A549 (cell line): ENCODE measurements around the gene CTR9. TPM values are rescaled to one million over a fixed set of nuclear protein-coding genes. Genes with fewer than 3 reads are reported as not detected.

Experiments
- ATAC-seq, 2 experiments: fragments of 200-7000 bp in 1 of 2; fragments of >200 bp in 1 of 2; cut with Nextera tagmentation in 1 of 2; cut with Tn5 transposase in 1 of 2; 3 replicates each; pipeline versions ENCODE4 v1.8.0 to v1.9.1; 2018 to 2020; ENCODE audit warnings: mild to moderate bottlenecking in 1 of 2, moderate library complexity in 1 of 2
- CTCF ChIA-PET: fragments of 300-600 bp; sonication (Branson Sonifier 250); formaldehyde crosslinking; extraction: SDS; loops from one replicate; lab custom pipeline; 2021; ENCODE audit warnings: antibody characterized with exemption, inconsistent platforms; lab: Yijun Ruan, JAX
- POLR2A ChIA-PET: fragments of 350-600 bp; formaldehyde crosslinking; extraction: SDS; loops from one replicate; lab custom pipeline; 2021; ENCODE audit warnings: antibody characterized with exemption, inconsistent platforms; lab: Yijun Ruan, JAX
- DNase-seq, 2 experiments: peaks; one replicate each; pipeline versions ENCODE4 v3.0.0 to v3.0.0-alpha.2; 2011 to 2016; ENCODE audit warnings: low read depth in 1 of 2, low spot score in 1 of 2
- FAIRE-seq: peaks from 2 replicates; lab custom pipeline; 2011; peaks lifted over from hg19 to GRCh38; lab: Jason Lieb, UNC
- H3K27ac ChIP-seq, 2 experiments: fragments of >200 bp; sonication (Bioruptor Twin); formaldehyde crosslinking; 3 replicates each; pipeline ENCODE4 v1.5.1; 2016 to 2017
- H3K4me1 ChIP-seq: fragments of >200 bp; sonication (Bioruptor Twin); formaldehyde crosslinking; 3 replicates; pipeline ENCODE4 v1.6.1; 2016
- H3K4me2 ChIP-seq: fragments of >200 bp; sonication (Bioruptor Twin); formaldehyde crosslinking; 3 replicates; pipeline ENCODE4 v1.6.1; 2016
- H3K4me3 ChIP-seq: fragments of >200 bp; sonication (Bioruptor Twin); formaldehyde crosslinking; 3 replicates; pipeline ENCODE4 v1.5.1; 2016
- H3K9me3 ChIP-seq: fragments of >200 bp; sonication (Bioruptor Twin); formaldehyde crosslinking; 3 replicates; pipeline ENCODE4 v1.6.1; 2016
- CBX2 ChIP-seq: fragments of 200-600 bp; sonication (generic); IDR thresholded peaks from 2 replicates; pipeline ENCODE4 v1.6.1; 2016; ENCODE audit warnings: low read depth, mild to moderate bottlenecking, borderline replicate concordance
- CBX8 ChIP-seq: fragments of 200-600 bp; sonication (generic); IDR thresholded peaks from 2 replicates; pipeline ENCODE4 v1.6.1; 2016
- CHD4 ChIP-seq: fragments of 200-600 bp; sonication (generic); IDR thresholded peaks from 2 replicates; pipeline ENCODE4 v1.6.1; 2016; ENCODE audit warnings: antibody characterized with exemption, mild to moderate bottlenecking, borderline replicate concordance
- E2F6 ChIP-seq: IDR thresholded peaks from 2 replicates; pipeline ENCODE4 v1.6.1; 2012; ENCODE audit warnings: low read depth, borderline replicate concordance
- EHF ChIP-seq: fragments of 250-450 bp; sonication (Bioruptor Pico); IDR thresholded peaks from 2 replicates; pipeline ENCODE4 v1.5.0; 2020; ENCODE audit warnings: mild to moderate bottlenecking
- EP300 ChIP-seq, 2 experiments: fragments of >200 bp; sonication (Bioruptor Twin); formaldehyde crosslinking; IDR thresholded peaks; 2 replicates in 1 of 2; 3 replicates in 1 of 2; pipeline ENCODE4 v1.6.1; 2016 to 2017
- FOSB ChIP-seq: fragments of 250-450 bp; sonication (Bioruptor Pico); IDR thresholded peaks from 2 replicates; pipeline ENCODE4 v1.5.0; 2020; ENCODE audit warnings: mild to moderate bottlenecking, moderate library complexity
- GATA3 ChIP-seq: IDR thresholded peaks from 2 replicates; pipeline ENCODE4 v1.6.1; 2012; ENCODE audit warnings: borderline replicate concordance
- HMGXB4 ChIP-seq: fragments of 250-450 bp; sonication (Bioruptor Pico); IDR thresholded peaks from 2 replicates; pipeline ENCODE4 v1.5.0; 2021; ENCODE audit warnings: mild to moderate bottlenecking, moderate library complexity, borderline replicate concordance
- HOXA7 ChIP-seq: fragments of 250-450 bp; sonication (Bioruptor Pico); IDR thresholded peaks from 2 replicates; pipeline ENCODE4 v1.5.0; 2020; ENCODE audit warnings: mild to moderate bottlenecking, moderate library complexity
- HOXB13 ChIP-seq: fragments of 250-450 bp; sonication (Bioruptor Pico); IDR thresholded peaks from 2 replicates; pipeline ENCODE4 v1.5.0; 2020; ENCODE audit warnings: low read depth, mild to moderate bottlenecking, moderate library complexity
- HOXB5 ChIP-seq: fragments of 250-450 bp; sonication (Bioruptor Pico); IDR thresholded peaks from 2 replicates; pipeline ENCODE4 v1.5.0; 2020; ENCODE audit warnings: mild to moderate bottlenecking, moderate library complexity
- JUN ChIP-seq, 2 experiments: fragments of >200 bp; sonication (Bioruptor Twin); formaldehyde crosslinking; IDR thresholded peaks; 2 replicates in 1 of 2; 3 replicates in 1 of 2; pipeline ENCODE4 v1.6.1; 2016 to 2017
- MAFK ChIP-seq: fragments of 450-650 bp; IDR thresholded peaks from 2 replicates; pipeline ENCODE4 v1.6.1; 2014; ENCODE audit not compliant: partially characterized antibody
- NFE2L2 ChIP-seq: fragments of 150-350 bp; conservative IDR thresholded peaks from 2 replicates; pipeline ENCODE4 v1.6.1; 2014; ENCODE audit warnings: low read length
- PBX3 ChIP-seq: IDR thresholded peaks from 2 replicates; pipeline ENCODE4 v1.6.1; 2012
- PHF8 ChIP-seq: fragments of 200-600 bp; sonication (generic); IDR thresholded peaks from 2 replicates; pipeline ENCODE4 v1.6.1; 2016; ENCODE audit warnings: low read depth, mild to moderate bottlenecking, antibody characterized with exemption, moderate library complexity, borderline replicate concordance
- POLR2A ChIP-seq: IDR thresholded peaks from 2 replicates; pipeline ENCODE4 v1.6.1; 2012; ENCODE audit warnings: mild to moderate bottlenecking, low read length
- RFX5 ChIP-seq: fragments of 450-650 bp; IDR thresholded peaks from 2 replicates; pipeline ENCODE4 v1.7.1; 2014; ENCODE audit warnings: antibody characterized with exemption, mild to moderate bottlenecking, moderate library complexity
- RNF2 ChIP-seq: fragments of 200-600 bp; sonication (generic); IDR thresholded peaks from 2 replicates; pipeline ENCODE4 v1.6.1; 2016; ENCODE audit warnings: low read depth, mild to moderate bottlenecking, antibody characterized with exemption, moderate library complexity, borderline replicate concordance
- SREBF2 ChIP-seq: fragments of 450-650 bp; IDR thresholded peaks from 2 replicates; pipeline ENCODE4 v1.6.1; 2014; ENCODE audit warnings: mild to moderate bottlenecking, moderate library complexity
- ZSCAN20 ChIP-seq: fragments of 250-450 bp; sonication (Bioruptor Pico); IDR thresholded peaks from 2 replicates; pipeline ENCODE4 v1.8.0; 2022; ENCODE audit warnings: mild to moderate bottlenecking, moderate library complexity
- WGBS: methylation state at CpG from one replicate; pipeline ENCODE4 v1.1.6; 2017; ENCODE audit errors: missing lambda C conversion rate; 5-methylcytosine and 5-hydroxymethylcytosine counted together
- polyA plus RNA-seq, 4 experiments: library from polyadenylated mRNA; depleted of rRNA in 3 of 4; stranded (reverse); fragments of >200 nt; fragmentation: RNase III in 1 of 4; extraction: RNeasy Plus Mini Kit Qiagen cat#74134 plus additional on column Dnase treatment in 1 of 4; gene quantifications; 2 replicates in 3 of 4; 3 replicates in 1 of 4; pipeline ENCODE4 v1.2.3, GENCODE V29; 2011 to 2017
- TF ChIP-seq, protein P1 (sequence below): fragments of 450-650 bp; IDR thresholded peaks from 2 replicates; pipeline ENCODE4 v1.6.1; 2014; ENCODE audit warnings: antibody characterized with exemption

Gene CTR9
- polyA plus RNA-seq, 2 of the 4 experiments (the other 2 are of a cell fraction): 24.8 to 35.0 TPM

DNA sequence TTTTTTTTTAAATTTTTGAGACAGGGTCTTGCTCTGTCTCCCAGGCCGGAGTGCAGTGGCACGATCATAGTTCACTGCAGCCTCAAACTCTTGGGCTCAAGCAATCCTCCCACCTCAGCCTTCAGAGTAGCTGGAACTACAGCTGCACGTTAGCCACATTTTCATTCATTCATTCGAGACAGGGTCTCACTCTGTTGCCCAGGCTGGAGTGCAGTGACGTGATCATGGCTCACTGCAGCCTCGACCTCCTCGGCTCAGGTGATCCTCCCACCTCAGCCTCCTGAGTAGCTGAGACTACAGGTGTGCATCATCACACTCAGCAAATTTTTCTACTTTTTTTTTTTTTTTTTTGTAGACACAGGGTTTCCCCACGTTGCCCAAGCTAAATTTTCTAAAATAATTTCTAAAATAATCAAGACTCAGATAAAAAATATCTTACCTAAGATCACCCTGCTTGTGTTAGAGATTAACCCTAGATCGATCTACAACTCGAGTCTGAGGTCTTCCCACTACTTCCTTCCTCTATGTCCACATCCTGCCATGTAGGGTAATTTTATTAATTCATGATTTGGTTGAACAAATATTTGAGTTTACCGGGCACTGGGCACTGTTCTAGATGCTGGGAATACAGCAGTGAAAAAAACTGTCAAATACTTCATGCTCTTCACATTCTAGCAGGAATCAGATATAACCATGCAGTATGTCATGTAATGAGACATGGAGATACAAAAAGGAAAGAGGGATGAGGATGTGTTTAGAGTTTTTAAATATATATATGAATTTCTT is 42.6 kb downstream of the CTR9 start:
- Histone ChIP-seq H3K4me2 (no peak overlapping the region; the same call in 2 of the 3 replicates), H3K27ac (peak overlapping the region in 1 of 2 experiments; percentile 22; a peak in 2 of 6 replicates), H3K4me1 (peaks cover 19% of the 10 kb centered on the region), H3K9me3 (no peaks in the 10 kb centered on the region), H3K4me3 (no peak overlapping the region)
- WGBS: 64% methylated on average over 11 of the region's 11 CpGs
- FAIRE-seq (no peak), DNase-seq (no peak), ATAC-seq (peak in 1 of 2 experiments; percentile 6; a peak in 3 of 6 replicates)
- ChIA-PET CTCF (interaction anchor here (0.6 to 6.0 kb wide), 44 partner anchors 11 to 1013 kb away, joined by 3 to 78 read pairs (median 8); partner anchors contain the start of gene EIF4G2), POLR2A (interaction anchor here (0.7 to 3.0 kb wide), 7 partner anchors 14 to 856 kb away, joined by 3 to 31 read pairs (median 6); partner anchors contain the start of genes EIF4G2 and ZBED5)
- TF ChIP-seq GATA3: no peak
- TF ChIP-seq ZSCAN20: no peak
- TF ChIP-seq, protein P1, sequence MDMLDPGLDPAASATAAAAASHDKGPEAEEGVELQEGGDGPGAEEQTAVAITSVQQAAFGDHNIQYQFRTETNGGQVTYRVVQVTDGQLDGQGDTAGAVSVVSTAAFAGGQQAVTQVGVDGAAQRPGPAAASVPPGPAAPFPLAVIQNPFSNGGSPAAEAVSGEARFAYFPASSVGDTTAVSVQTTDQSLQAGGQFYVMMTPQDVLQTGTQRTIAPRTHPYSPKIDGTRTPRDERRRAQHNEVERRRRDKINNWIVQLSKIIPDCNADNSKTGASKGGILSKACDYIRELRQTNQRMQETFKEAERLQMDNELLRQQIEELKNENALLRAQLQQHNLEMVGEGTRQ: no peak

- Histone ChIP-seq H3K4me3 (no peak overlapping the region), H3K27ac (no peak overlapping the region), H3K4me1 (peaks cover 25% of the 10 kb centered on the region), H3K4me2 (no peak overlapping the region), H3K9me3 (no peaks in the 10 kb centered on the region)
- DNase-seq (no peak), ATAC-seq (no peak), FAIRE-seq (no peak)
- WGBS: 92% methylated on average over 2 of the region's 2 CpGs
- CTCF ChIA-PET: interaction anchor here (0.6 to 2.0 kb wide), 10 partner anchors 12 to 291 kb away, joined by 3 to 5 read pairs (median 4); no protein-coding TSS in a partner anchor
- POLR2A ChIA-PET: interaction anchor here (0.6 to 1.9 kb wide), 7 partner anchors 11 to 135 kb away, joined by 3 to 36 read pairs (median 3); partner anchors contain the start of genes EIF4G2 and ZBED5
- peak; percentile 16 to 61; a peak in 3 of 5 replicates for TF ChIP-seq JUN (IDR thresholded peaks at IDR 0.05)
- TF ChIP-seq MAFK: no peak
These were observed 45.1 kb downstream of the CTR9 start for GRCh38 chr11:10796191-10796590.

DNA sequence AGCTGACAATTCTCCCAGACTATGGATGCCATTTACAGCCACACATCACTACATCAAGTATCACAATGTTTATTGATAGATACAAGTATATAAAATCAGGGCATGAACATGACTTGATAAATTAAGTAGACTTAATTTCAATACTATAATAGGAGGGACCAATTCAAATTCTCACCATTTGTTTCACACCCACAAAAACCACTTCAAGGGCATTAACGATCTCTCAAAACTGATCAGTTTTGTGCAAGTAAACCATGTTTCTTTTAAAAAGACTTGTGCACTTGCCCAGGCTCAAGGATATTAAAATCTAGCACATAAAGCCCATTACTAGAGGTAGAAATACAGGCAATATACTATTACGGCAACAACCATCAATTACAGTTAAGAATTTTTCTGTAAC is 46.0 kb downstream of the CTR9 start:
- ChIA-PET POLR2A (interaction anchor here (0.6 to 3.4 kb wide), 4 partner anchors 12 to 61 kb away, joined by 3 to 43 read pairs (median 20); partner anchors contain the start of genes EIF4G2 and ZBED5), CTCF (interaction anchor here (0.8 to 2.0 kb wide), 6 partner anchors 14 to 223 kb away, joined by 3 to 5 read pairs (median 3); no protein-coding TSS in a partner anchor)
- Histone ChIP-seq H3K4me2 (no peak overlapping the region), H3K9me3 (no peaks in the 10 kb centered on the region), H3K4me1 (peaks cover 30% of the 10 kb centered on the region), H3K27ac (no peak overlapping the region), H3K4me3 (no peak overlapping the region)
- TF ChIP-seq RNF2 (no peak), GATA3 (no peak), RFX5 (no peak), HMGXB4 (CRISPR knock-in tag) (no peak), HOXB13 (CRISPR knock-in tag) (no peak)
- 95% methylated on average over 2 of the region's 2 CpGs for WGBS
- ATAC-seq: no peak
- FAIRE-seq: no peak
- DNase-seq: no peak

GRCh38 chr11:10797531-10797930 is 46.5 kb downstream of the CTR9 start:
- no peak for DNase-seq
- no peak for ATAC-seq
- no peak overlapping the region for H3K4me3 ChIP-seq
- FAIRE-seq: no peak
- no peaks in the 10 kb centered on the region for H3K9me3 ChIP-seq
- no peak overlapping the region for H3K27ac ChIP-seq
- POLR2A ChIA-PET: interaction anchor here (1.0 to 3.4 kb wide), 2 partner anchors 12 to 61 kb away, joined by 4 to 43 read pairs; partner anchors contain the start of genes EIF4G2 and ZBED5
- 93% methylated on average over 3 of the region's 3 CpGs for WGBS
- CTCF ChIA-PET: interaction anchor here (0.8 to 1.4 kb wide), 3 partner anchors 14 to 223 kb away, joined by 3 read pairs; no protein-coding TSS in a partner anchor
- H3K4me2 ChIP-seq: no peak overlapping the region
- H3K4me1 ChIP-seq: peaks cover 35% of the 10 kb centered on the region
- no peak for TF ChIP-seq CBX8
- TF ChIP-seq SREBF2: no peak
- no peak for TF ChIP-seq ZSCAN20
- no peak for TF ChIP-seq HOXB13 (CRISPR knock-in tag)
- no peak for TF ChIP-seq PBX3
- TF ChIP-seq FOSB: no peak
- no peak for TF ChIP-seq E2F6
- TF ChIP-seq, protein P1: no peak
- no peak for TF ChIP-seq EP300 (IDR thresholded peaks at IDR 0.05)
- no peak for TF ChIP-seq POLR2A
- TF ChIP-seq NFE2L2: no peak
- no peak for TF ChIP-seq EHF (CRISPR knock-in tag)
- TF ChIP-seq HOXB5 (CRISPR knock-in tag): no peak
- no peak for TF ChIP-seq HOXA7 (CRISPR knock-in tag)
- no peak for TF ChIP-seq CBX2
- no peak for TF ChIP-seq PHF8
- TF ChIP-seq CHD4: no peak
